Panc1 (cell line): ENCODE measurements around the gene SEC62. TPM values are rescaled to one million over a fixed set of nuclear protein-coding genes. Genes with fewer than 3 reads are reported as not detected.

Experiments used
- total RNA-seq: library from RNA; stranded (reverse); gene quantifications from one replicate; pipeline ENCODE4 v1.2.1, GENCODE V29; 2021; ENCODE audit not compliant: unreplicated experiment

SEC62 gene
- total RNA-seq, 1 experiment from 2014 or later, result 89.9 TPM

Other genes starting within 250 kb of the SEC62 start
- 6.0 TPM for gene TERC, start 201.7 kb upstream of the SEC62 start, total RNA-seq
- gene ACTRT3, start 197.2 kb upstream of the SEC62 start, total RNA-seq, result 1.7 TPM
- 16.2 TPM for gene MYNN, start 193.4 kb upstream of the SEC62 start, total RNA-seq
- not detected for gene LRRIQ4, start 153.9 kb upstream of the SEC62 start, total RNA-seq
- 1.2 TPM for gene LRRC34, start 153.9 kb upstream of the SEC62 start, total RNA-seq
- gene LRRC31, start 96.9 kb upstream of the SEC62 start, total RNA-seq, result not detected
- not detected for gene SAMD7, start 55.2 kb upstream of the SEC62 start, total RNA-seq
- gene GPR160, start 71.2 kb downstream of the SEC62 start, total RNA-seq, result 0.18 TPM
- gene PHC3, start 214.9 kb downstream of the SEC62 start, total RNA-seq, result 53.8 TPM